EL (cell line): ENCODE data around the gene SGCG.
A peak's percentile ranks its signal among the peaks of the same experiment; 100 is the strongest.

Experiments
- DNase-seq: peaks from one replicate; pipeline ENCODE4 v3.0.0-alpha.2; 2016

The SGCG gene

GRCh38 chr13:23344931-23345595, 164.3 kb downstream of the SGCG start:
- no peak for DNase-seq

- no peak for DNase-seq
These were observed 166.8 kb downstream of the SGCG start for GRCh38 chr13:23347601-23348000.

GRCh38 chr13:23348262-23349127, 167.7 kb downstream of the SGCG start:
- no peak for DNase-seq

- DNase-seq: no peak
These were observed 168.6 kb downstream of the SGCG start for GRCh38 chr13:23349161-23349897.

- DNase-seq: no peak
These were observed 169.2 kb downstream of the SGCG start for GRCh38 chr13:23350009-23350408.

GRCh38 chr13:23352161-23352560, 171.4 kb downstream of the SGCG start:
- no peak for DNase-seq

GRCh38 chr13:23354520-23354919, 173.7 kb downstream of the SGCG start:
- DNase-seq: no peak

GRCh38 chr13:23356368-23356767, 175.6 kb downstream of the SGCG start:
- no peak for DNase-seq

GRCh38 chr13:23357349-23357748, 176.6 kb downstream of the SGCG start:
- DNase-seq: no peak

- no peak for DNase-seq
These were observed 179.1 kb downstream of the SGCG start for GRCh38 chr13:23359882-23360281.

- DNase-seq: no peak
These were observed 184.9 kb downstream of the SGCG start for GRCh38 chr13:23365652-23366051.

GRCh38 chr13:23367907-23368306, 187.1 kb downstream of the SGCG start:
- DNase-seq: no peak

GRCh38 chr13:23372264-23372906, 191.6 kb downstream of the SGCG start:
- DNase-seq: peak; percentile 61
